GM10847 (cell line): ENCODE results near the gene CALN1.

ENCODE experiments used
- POLR2A ChIP-seq: IDR thresholded peaks from 2 replicates; pipeline ENCODE4 v1.6.1; 2011; ENCODE audit not compliant: insufficient read length; ENCODE audit errors: extremely low read depth

The CALN1 gene

DNA sequence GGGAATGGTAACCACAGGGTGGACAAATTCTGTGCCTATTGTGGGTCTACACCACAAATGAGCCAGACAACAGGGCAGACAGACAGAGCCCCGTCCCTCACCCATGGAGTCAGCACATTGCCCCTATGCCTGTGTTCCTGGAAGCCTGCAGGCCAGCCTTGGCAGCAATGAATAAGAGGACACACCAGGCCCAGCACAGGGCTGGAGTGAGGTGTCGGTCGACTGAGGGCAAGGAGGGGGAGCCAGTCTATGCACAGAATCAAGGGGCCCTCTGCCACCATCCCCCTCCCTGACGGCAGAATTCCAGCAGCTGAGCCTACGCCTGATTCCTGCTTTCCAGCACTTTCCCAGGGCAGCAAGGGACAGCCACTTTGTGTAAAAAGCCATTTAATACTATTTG lies 98.2 kb downstream of the CALN1 start:
- TF ChIP-seq POLR2A, result no peak

DNA sequence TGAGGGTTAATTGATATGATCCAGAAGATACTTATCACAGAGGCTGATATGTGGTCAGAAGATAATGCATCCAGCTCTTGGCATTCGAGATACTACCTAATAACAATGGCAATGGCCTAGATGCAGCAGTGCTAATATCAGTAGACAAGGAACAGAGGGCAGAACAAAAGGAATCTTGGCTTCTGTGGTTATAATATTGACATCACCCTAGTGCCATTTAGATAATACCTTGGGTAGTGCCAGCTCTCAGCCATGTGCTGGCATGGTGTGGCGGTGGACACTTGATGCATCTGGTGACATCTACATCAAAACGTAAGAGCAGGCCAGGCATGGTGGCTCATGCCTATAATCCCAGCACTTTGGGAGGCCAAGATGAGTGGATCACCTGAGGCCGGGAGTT lies 101.8 kb downstream of the CALN1 start:
- no peak for TF ChIP-seq POLR2A

DNA sequence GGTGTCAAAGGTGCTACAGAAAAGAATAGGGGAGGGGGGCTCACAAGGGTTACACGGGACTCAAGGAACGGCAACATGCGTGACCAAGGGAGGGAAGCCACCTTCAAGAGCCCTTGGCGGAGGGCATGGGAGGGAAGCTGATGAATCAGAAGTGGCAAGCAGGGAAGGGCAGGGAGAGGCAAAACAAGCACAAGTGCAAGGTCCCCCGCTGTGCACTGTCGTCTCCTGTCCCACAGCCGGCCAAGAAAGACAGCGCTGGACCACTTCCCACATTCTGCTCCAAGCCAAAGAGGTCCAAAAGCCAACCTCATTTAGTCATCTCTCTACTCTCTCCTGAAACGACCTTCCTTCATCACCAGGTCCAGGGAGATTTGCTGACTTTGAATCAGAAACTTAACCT lies 102.7 kb downstream of the CALN1 start:
- TF ChIP-seq POLR2A, result no peak

DNA sequence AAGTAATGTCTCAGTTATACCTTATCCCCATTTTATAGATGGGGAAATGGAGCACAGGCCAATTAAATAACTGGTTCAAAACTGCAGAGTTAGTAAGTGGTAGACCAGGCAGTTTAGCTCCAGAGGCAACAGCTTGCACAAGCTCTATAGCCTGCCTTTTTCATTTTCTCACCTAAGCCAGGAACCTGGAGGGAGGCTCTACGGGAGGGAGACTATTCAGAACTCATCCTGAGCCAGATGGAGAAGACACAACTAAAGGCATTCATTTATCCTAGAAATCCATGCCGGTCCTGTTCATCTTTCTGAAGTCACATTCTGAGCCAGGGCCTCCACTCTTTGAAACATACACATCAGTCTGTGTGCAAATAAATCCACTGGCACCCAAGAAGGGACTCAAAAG lies 103.2 kb downstream of the CALN1 start:
- TF ChIP-seq POLR2A, result no peak

GRCh38 chr7:72307566-72307965 lies 104.6 kb downstream of the CALN1 start:
- TF ChIP-seq POLR2A, result no peak

GRCh38 chr7:72298912-72299311 lies 113.2 kb downstream of the CALN1 start:
- TF ChIP-seq POLR2A, result no peak

GRCh38 chr7:72298091-72298490 lies 114.0 kb downstream of the CALN1 start:
- no peak for TF ChIP-seq POLR2A

- no peak for TF ChIP-seq POLR2A
Measured at GRCh38 chr7:72297636-72298035, 114.5 kb downstream of the CALN1 start.

GRCh38 chr7:72292794-72293193 lies 119.3 kb downstream of the CALN1 start:
- TF ChIP-seq POLR2A, result no peak

- no peak for TF ChIP-seq POLR2A
Measured at GRCh38 chr7:72292118-72292517, 120.0 kb downstream of the CALN1 start.

DNA sequence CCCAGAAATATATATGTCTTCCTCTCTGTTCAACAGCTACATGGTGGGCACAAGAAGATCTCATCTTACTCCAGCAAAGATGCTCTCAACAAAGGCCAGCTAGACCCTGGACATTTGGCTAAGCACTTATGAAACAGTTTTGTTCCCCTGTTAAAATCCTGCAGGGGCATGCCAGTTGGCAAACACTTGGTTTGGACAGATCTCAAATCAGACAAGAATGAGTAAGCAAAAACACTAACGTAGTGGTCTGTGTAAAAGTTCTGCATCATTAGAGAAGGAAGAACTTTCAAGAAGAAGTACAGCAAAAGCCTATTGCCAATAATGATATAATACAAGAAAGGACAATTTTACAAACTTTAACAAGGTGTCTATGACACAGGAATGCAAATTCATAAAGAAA lies 125.6 kb downstream of the CALN1 start:
- no peak for TF ChIP-seq POLR2A

DNA sequence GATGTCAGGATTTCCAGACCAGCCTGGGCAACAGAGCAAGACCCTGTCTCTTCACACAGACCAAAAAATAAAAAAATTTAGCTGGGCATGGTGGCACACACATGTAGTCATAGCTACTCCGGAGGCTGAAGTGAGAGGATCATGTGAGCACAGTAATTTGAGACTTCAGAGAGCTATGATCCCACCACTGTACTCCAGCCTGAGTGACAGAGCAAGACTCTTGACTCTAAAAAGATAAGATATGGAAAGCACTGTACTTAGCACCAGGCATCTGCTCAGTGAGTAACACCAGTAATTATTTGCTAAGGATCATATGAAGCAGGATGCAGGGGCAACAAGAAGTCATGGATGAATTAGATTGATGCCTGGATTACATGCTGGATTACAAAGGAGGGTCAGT lies 128.8 kb downstream of the CALN1 start:
- no peak for TF ChIP-seq POLR2A

- TF ChIP-seq POLR2A, result no peak
Measured at GRCh38 chr7:72281308-72281707, 130.8 kb downstream of the CALN1 start.

DNA sequence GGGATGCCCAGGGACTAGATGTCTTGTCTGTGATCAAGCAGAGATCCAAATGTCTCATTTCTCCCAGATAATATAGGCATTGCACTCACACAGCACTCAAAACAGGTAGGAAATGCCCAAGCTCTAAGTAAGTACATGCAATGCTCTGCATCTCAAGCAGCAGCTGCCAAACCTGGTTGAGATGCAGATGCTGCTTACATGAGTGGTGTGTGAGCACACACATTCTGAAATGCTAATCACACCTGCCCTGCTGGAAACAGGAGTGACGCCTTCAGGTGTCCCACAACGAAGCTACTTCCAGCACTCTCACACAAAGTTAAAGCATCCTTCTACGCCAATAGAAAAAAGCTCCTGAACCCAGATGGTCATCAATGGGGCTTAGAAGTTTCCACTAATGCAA lies 132.9 kb downstream of the CALN1 start:
- TF ChIP-seq POLR2A, result no peak

DNA sequence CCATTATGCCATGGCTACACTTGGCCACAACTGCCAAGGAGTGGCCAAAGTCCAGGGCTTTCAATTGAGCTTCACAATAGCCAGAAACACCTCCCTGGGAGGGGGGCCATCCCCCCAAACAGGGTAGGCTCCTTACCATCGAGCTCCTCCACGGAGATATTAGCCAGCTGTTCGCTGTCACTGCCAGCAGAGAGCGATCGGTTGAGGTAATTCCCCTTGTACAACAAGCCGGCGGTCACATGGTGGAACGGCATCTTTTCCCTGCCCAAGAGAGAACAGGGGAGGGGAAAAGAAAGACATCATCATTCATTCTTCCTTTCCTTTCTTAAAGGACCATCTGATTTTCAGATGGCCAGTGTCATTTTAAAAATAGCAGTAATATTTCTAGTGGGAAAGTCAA lies 133.6 kb downstream of the CALN1 start:
- no peak for TF ChIP-seq POLR2A

DNA sequence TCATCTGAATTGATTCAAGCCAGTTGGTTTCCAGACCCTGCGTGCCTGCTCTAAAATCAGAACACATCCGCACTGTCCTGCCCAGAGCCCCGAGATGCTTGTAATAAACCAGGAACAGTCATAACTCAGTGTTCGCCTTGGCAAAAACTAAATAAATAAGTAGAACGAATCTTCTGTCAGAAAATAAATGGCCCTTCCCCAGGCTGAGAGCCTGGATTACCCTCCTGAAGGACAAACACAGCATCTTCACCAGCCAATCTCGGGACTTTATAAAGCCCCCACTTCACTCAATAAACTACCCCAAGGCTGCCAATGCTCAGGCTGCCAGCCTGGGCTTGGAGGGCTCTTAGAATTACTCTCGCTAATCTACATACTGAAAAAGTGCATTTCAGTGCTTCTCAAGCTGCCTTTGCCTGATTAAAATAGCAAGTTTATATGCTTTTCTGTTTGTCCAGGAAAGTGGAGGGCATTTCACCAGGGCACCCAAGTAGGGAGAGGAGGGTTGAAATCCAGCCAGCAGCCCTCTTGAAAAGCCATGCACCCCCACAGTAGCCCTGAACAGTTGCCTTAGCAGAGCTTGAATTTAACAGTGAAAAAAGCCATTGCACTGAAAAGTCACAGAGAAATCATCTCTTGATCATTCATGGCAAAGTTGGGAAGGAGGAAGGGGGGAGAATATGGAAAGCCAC lies 136.6 kb downstream of the CALN1 start:
- no peak for TF ChIP-seq POLR2A

DNA sequence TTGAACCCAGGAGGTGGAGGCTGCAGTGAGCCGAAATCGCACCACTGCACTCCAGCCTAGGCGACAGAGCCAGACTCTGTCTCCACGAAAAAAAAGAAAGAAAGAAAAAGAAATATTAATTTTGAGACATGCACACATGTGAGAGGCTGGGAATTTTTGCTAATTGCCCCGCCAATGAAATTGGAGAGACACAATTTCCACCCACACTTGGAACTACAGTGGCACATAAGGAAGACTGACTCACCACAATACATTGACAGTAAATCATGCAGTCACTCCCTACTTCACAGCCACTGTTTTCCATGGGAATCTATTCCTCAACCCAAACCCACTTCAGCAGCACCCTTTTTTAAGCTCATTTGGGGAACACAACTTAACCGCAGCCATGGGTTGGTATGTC lies 139.7 kb downstream of the CALN1 start:
- no peak for TF ChIP-seq POLR2A
